ENCODE data around the gene MYO1B.

DNA sequence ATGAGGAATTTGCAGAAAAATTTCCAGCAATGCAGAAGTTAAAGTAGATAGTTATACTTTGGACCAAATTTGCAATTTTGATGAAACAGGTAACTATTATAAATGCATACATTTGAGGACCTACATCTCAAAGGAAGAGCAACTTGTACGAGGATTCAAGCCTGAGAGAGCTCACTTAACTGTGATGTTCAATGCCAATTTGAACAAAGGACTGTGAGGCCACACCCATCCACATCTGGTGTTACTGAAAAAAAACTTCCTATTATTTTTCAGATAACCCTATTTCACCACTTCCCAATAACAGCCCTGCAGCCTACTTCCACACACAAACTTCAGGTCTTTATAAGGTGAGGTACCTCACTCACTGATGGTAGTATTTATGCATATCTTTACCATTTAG lies 229.3 kb downstream of the MYO1B start:
- TF ChIP-seq, protein P1, sequence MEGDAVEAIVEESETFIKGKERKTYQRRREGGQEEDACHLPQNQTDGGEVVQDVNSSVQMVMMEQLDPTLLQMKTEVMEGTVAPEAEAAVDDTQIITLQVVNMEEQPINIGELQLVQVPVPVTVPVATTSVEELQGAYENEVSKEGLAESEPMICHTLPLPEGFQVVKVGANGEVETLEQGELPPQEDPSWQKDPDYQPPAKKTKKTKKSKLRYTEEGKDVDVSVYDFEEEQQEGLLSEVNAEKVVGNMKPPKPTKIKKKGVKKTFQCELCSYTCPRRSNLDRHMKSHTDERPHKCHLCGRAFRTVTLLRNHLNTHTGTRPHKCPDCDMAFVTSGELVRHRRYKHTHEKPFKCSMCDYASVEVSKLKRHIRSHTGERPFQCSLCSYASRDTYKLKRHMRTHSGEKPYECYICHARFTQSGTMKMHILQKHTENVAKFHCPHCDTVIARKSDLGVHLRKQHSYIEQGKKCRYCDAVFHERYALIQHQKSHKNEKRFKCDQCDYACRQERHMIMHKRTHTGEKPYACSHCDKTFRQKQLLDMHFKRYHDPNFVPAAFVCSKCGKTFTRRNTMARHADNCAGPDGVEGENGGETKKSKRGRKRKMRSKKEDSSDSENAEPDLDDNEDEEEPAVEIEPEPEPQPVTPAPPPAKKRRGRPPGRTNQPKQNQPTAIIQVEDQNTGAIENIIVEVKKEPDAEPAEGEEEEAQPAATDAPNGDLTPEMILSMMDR (IDR thresholded peaks at IDR 0.05): no peak
- TF ChIP-seq POLR2A (IDR thresholded peaks at IDR 0.05) (no peak), POLR2AphosphoS5 (IDR thresholded peaks at IDR 0.05) (no peak)

All from sigmoid colon (tissue), 4 donors.